ENCODE results near the gene CHIC2.
"Not testable (repeated sequence)": the region's sequence is repeated elsewhere in the genome, so short reads cannot be mapped to it uniquely, and the experiment has no call there.

DNA sequence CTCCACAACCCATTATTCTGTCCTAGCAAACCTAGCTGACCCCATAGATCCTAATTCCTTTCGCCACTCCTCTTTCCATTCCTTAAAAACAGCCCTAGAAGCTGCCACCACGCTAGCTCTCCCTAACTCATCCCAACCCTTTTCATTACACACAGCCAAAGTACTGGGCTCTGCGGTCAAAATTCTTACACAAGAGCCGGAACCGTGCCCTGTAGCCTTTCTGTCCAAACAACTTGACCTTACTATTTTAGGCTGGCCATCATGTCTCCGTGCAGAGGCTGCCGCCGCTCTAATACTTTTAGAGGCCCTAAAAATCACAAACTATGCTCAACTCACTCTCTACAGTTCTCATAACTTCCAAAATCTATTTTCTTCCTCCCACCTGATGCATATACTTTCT, 41.4 kb downstream of the CHIC2 start:
- not testable (repeated sequence) for TF ChIP-seq CTCF (conservative IDR thresholded peaks at IDR 0.05 in 1 of 2, IDR thresholded peaks at IDR 0.05 in 1 of 2; ENCODE audit: extremely low read depth in 1 of 2, insufficient read depth in 1 of 2, low read depth in 1 of 2, low read length in 2 of 2); EZH2 (IDR thresholded peaks at IDR 0.05; ENCODE audit: borderline replicate concordance, low read length)

Data from mammary epithelial cell (primary cell).